Osteocyte (in vitro differentiated cells): Measurements from ENCODE around the gene TLR9. TPM values are rescaled to one million over a fixed set of nuclear protein-coding genes. Genes with fewer than 3 reads are reported as not detected.

ENCODE experiments used
- DNase-seq: peaks from one replicate; pipeline ENCODE4 v3.0.0; 2021; ENCODE audit warnings: mixed read lengths; ENCODE audit not compliant: unreplicated experiment; ENCODE audit errors: extremely low spot score
- H3K27ac Mint-ChIP-seq: one replicate; pipeline ENCODE4 v1.8.0; 2021; ENCODE audit warnings: mild to moderate bottlenecking, mixed read lengths; ENCODE audit not compliant: unreplicated experiment
- H3K27me3 Mint-ChIP-seq: one replicate; pipeline ENCODE4 v1.8.0; 2021; ENCODE audit warnings: mixed read lengths; ENCODE audit not compliant: unreplicated experiment
- H3K36me3 Mint-ChIP-seq: one replicate; pipeline ENCODE4 v1.8.0; 2021; ENCODE audit warnings: mixed read lengths; ENCODE audit not compliant: unreplicated experiment
- H3K4me1 Mint-ChIP-seq: one replicate; pipeline ENCODE4 v1.8.0; 2021; ENCODE audit warnings: mixed read lengths; ENCODE audit not compliant: unreplicated experiment
- H3K4me3 Mint-ChIP-seq: one replicate; pipeline ENCODE4 v1.8.0; 2021; ENCODE audit warnings: mild to moderate bottlenecking, moderate library complexity, mixed read lengths; ENCODE audit not compliant: unreplicated experiment
- H3K9me3 Mint-ChIP-seq: one replicate; pipeline ENCODE4 v1.8.0; 2021; ENCODE audit warnings: mixed read lengths; ENCODE audit not compliant: unreplicated experiment
- total RNA-seq: library from RNA; stranded (reverse); gene quantifications from 2 replicates; pipeline ENCODE4 v1.2.1, GENCODE V29; 2021
- TF ChIP-seq, protein P1 (sequence below): fragments of 200-600 bp; sonication (generic); IDR thresholded peaks from 2 replicates; pipeline ENCODE4 v1.5.0; 2021; ENCODE audit warnings: antibody characterized with exemption, mild to moderate bottlenecking, moderate library complexity

TLR9 gene
- total RNA-seq, 1 donor from 2014 or later = not detected

GRCh38 chr3:52218937-52219650 lies 6.4 kb downstream of the TLR9 start:
- Mint-ChIP-seq H3K9me3 (no peaks in the 10 kb centered on the region), H3K4me1 (peaks cover 11% of the 10 kb centered on the region), H3K27me3 (no peaks in the 10 kb centered on the region), H3K36me3 (peaks cover 16% of the 10 kb centered on the region), H3K4me3 (no peak overlapping the region), H3K27ac (no peak overlapping the region)
- no peak for DNase-seq
- TF ChIP-seq, protein P1, sequence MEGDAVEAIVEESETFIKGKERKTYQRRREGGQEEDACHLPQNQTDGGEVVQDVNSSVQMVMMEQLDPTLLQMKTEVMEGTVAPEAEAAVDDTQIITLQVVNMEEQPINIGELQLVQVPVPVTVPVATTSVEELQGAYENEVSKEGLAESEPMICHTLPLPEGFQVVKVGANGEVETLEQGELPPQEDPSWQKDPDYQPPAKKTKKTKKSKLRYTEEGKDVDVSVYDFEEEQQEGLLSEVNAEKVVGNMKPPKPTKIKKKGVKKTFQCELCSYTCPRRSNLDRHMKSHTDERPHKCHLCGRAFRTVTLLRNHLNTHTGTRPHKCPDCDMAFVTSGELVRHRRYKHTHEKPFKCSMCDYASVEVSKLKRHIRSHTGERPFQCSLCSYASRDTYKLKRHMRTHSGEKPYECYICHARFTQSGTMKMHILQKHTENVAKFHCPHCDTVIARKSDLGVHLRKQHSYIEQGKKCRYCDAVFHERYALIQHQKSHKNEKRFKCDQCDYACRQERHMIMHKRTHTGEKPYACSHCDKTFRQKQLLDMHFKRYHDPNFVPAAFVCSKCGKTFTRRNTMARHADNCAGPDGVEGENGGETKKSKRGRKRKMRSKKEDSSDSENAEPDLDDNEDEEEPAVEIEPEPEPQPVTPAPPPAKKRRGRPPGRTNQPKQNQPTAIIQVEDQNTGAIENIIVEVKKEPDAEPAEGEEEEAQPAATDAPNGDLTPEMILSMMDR = no peak

GRCh38 chr3:52218454-52218853 lies 7.0 kb downstream of the TLR9 start:
- Mint-ChIP-seq H3K4me3 (no peak overlapping the region), H3K27ac (no peak overlapping the region), H3K27me3 (no peaks in the 10 kb centered on the region), H3K9me3 (no peaks in the 10 kb centered on the region), H3K36me3 (peaks cover 21% of the 10 kb centered on the region), H3K4me1 (peaks cover 11% of the 10 kb centered on the region)
- TF ChIP-seq, protein P1 = no peak
- DNase-seq = no peak

GRCh38 chr3:52218026-52218425 lies 7.4 kb downstream of the TLR9 start:
- DNase-seq = no peak
- no peaks in the 10 kb centered on the region for H3K9me3 Mint-ChIP-seq
- peaks cover 24% of the 10 kb centered on the region for H3K36me3 Mint-ChIP-seq
- TF ChIP-seq, protein P1 = no peak
- no peak overlapping the region for H3K4me3 Mint-ChIP-seq
- H3K4me1 Mint-ChIP-seq = peaks cover 11% of the 10 kb centered on the region
- H3K27me3 Mint-ChIP-seq = no peaks in the 10 kb centered on the region
- H3K27ac Mint-ChIP-seq = no peak overlapping the region

DNA sequence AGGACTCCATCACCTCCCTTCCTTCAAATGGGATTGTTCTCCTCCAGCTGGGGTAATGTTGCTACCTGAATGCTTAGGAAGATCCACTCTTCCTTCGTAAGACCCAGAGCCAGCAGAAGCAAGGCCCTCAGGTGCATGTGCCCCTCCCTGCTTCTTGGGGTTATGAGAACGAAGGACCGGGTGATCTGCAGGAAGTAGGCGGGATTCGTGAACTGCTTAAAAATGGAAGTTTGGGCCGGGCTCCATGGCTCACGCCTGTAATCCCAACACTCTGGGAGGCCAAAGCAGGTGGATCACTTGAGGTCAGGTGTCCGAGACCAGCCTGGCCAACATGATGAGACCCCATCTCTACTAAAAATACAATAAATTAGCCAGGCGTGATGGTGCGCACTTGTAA lies 8.0 kb downstream of the TLR9 start:
- H3K4me1 Mint-ChIP-seq = peaks cover 11% of the 10 kb centered on the region
- H3K27ac Mint-ChIP-seq = peak overlapping the region; percentile 28
- DNase-seq = no peak
- no peak overlapping the region for H3K4me3 Mint-ChIP-seq
- H3K9me3 Mint-ChIP-seq = no peaks in the 10 kb centered on the region
- H3K27me3 Mint-ChIP-seq = no peaks in the 10 kb centered on the region
- TF ChIP-seq, protein P1 = no peak
- peaks cover 28% of the 10 kb centered on the region for H3K36me3 Mint-ChIP-seq

GRCh38 chr3:52216585-52217408 lies 8.6 kb downstream of the TLR9 start:
- no peaks in the 10 kb centered on the region for H3K27me3 Mint-ChIP-seq
- DNase-seq = no peak
- peaks cover 11% of the 10 kb centered on the region for H3K4me1 Mint-ChIP-seq
- peak overlapping the region; percentile 28 for H3K27ac Mint-ChIP-seq
- TF ChIP-seq, protein P1 = no peak
- H3K4me3 Mint-ChIP-seq = no peak overlapping the region
- no peaks in the 10 kb centered on the region for H3K9me3 Mint-ChIP-seq
- peaks cover 34% of the 10 kb centered on the region for H3K36me3 Mint-ChIP-seq
